K562 (cell line): ENCODE results near the gene HMGA1. TPM values are rescaled to one million over a fixed set of nuclear protein-coding genes. Genes with fewer than 3 reads are reported as not detected.
A peak's percentile ranks its signal among the peaks of the same experiment; 100 is the strongest.

Experiments used
- AFF4 ChIP-seq: sonication (generic); formaldehyde crosslinking; IDR thresholded peaks from 2 replicates; pipeline ENCODE4 v1.8.0; 2023; ENCODE audit warnings: mild to moderate bottlenecking, missing genetic modification reagents
- ARID3B ChIP-seq: fragments of 250-450 bp; sonication (Bioruptor Pico); IDR thresholded peaks from 2 replicates; pipeline ENCODE4 v1.4.0; 2020; ENCODE audit warnings: borderline replicate concordance
- BMI1 ChIP-seq: fragments of 150-350 bp; IDR thresholded peaks from 2 replicates; pipeline ENCODE4 v1.6.1; 2014; ENCODE audit warnings: low read length
- CEBPB ChIP-seq: fragments of 450-650 bp; IDR thresholded peaks from 2 replicates; pipeline ENCODE4 v1.6.1; 2016; ENCODE audit warnings: missing genetic modification characterization, missing compliant biosample characterization
- DNMT1 ChIP-seq: fragments of 450-650 bp; IDR thresholded peaks from 2 replicates; pipeline ENCODE4 v1.6.1; 2016; ENCODE audit warnings: antibody characterized with exemption, mild to moderate bottlenecking
- E2F3 ChIP-seq: fragments of 250-450 bp; sonication (Bioruptor Pico); IDR thresholded peaks from 2 replicates; pipeline ENCODE4 v1.4.0; 2020; ENCODE audit warnings: mild to moderate bottlenecking
- ELK3 ChIP-seq: fragments of 450-650 bp; formaldehyde crosslinking; IDR thresholded peaks from 2 replicates; pipeline ENCODE4 v1.4.0; 2020; ENCODE audit warnings: mild to moderate bottlenecking
- KDM4B ChIP-seq, 2 experiments: fragments of 450-650 bp in 1 of 2; sonication (generic) in 1 of 2; IDR thresholded peaks; 2 replicates each; pipeline ENCODE4 v1.6.1; 2016 to 2017; ENCODE audit warnings: borderline replicate concordance in 2 of 2, antibody characterized with exemption in 1 of 2, low read depth in 1 of 2, mild to moderate bottlenecking in 1 of 2
- MIER1 ChIP-seq: fragments of 450-650 bp; IDR thresholded peaks from 2 replicates; pipeline ENCODE4 v1.6.1; 2016; ENCODE audit warnings: antibody characterized with exemption, mild to moderate bottlenecking, low read depth
- MYBL2 ChIP-seq, 2 experiments: fragments of 450-650 bp in 1 of 2; sonication (generic) in 1 of 2; formaldehyde crosslinking in 1 of 2; IDR thresholded peaks; 2 replicates each; pipeline versions ENCODE4 v1.6.1 to v1.8.1; 2017 to 2022; ENCODE audit warnings: borderline replicate concordance in 1 of 2, inconsistent platforms in 1 of 2, low read depth in 1 of 2, mild to moderate bottlenecking in 1 of 2, missing genetic modification reagents in 1 of 2, moderate library complexity in 1 of 2
- SAP30 ChIP-seq: fragments of 200-600 bp; sonication (generic); IDR thresholded peaks from 2 replicates; pipeline ENCODE4 v1.6.1; 2012; ENCODE audit warnings: borderline replicate concordance, low read depth, mild to moderate bottlenecking, moderate library complexity, low read length, control low read depth, inconsistent platforms; ENCODE audit not compliant: insufficient read depth, poor library complexity, severe bottlenecking
- SETDB1 ChIP-seq: IDR thresholded peaks from one replicate; pipeline ENCODE4 v1.6.1; 2012; ENCODE audit warnings: low read length, control low read depth, inconsistent platforms
- SMC3 ChIP-seq: conservative IDR thresholded peaks from 2 replicates; pipeline ENCODE4 v1.6.1; 2011; ENCODE audit warnings: low read depth, low read length, improper control_type of control experiment; ENCODE audit not compliant: insufficient read depth
- VEZF1 ChIP-seq: fragments of 200-800 bp; sonication (Bioruptor generic); IDR thresholded peaks from 2 replicates; pipeline ENCODE4 v1.6.1; 2017; ENCODE audit warnings: missing genetic modification characterization, missing compliant biosample characterization
- ZNF121 ChIP-seq: sonication (generic); formaldehyde crosslinking; conservative IDR thresholded peaks from 2 replicates; pipeline ENCODE4 v1.8.0; 2022; ENCODE audit warnings: missing genetic modification reagents
- ZNF146 ChIP-seq: IDR thresholded peaks from one replicate; pipeline ENCODE4 v1.6.1; 2018; ENCODE audit warnings: missing compliant biosample characterization; ENCODE audit not compliant: unreplicated experiment
- ZNF316 ChIP-seq: fragments of 450-650 bp; IDR thresholded peaks from 2 replicates; pipeline ENCODE4 v1.6.1; 2016
- ZNF717 ChIP-seq: fragments of 250-450 bp; sonication (Bioruptor Pico); IDR thresholded peaks from 2 replicates; pipeline ENCODE4 v1.5.0; 2021
- ZNF77 ChIP-seq: fragments of 250-450 bp; sonication (Bioruptor Pico); IDR thresholded peaks from 2 replicates; pipeline ENCODE4 v1.5.0; 2020
- polyA plus RNA-seq, 8 experiments: library from polyadenylated mRNA; depleted of rRNA in 4 of 8; stranded (reverse) in 5 of 8; unstranded in 3 of 8; fragments of >200 nt; fragmentation: Nextera tagmentation in 2 of 8; fragmentation: Illumina TruSeq in 1 of 8; extraction: Ambion mirVana in 2 of 8; extraction: Trizol in 1 of 8; gene quantifications; 2 replicates each; pipeline versions ENCODE4 v1.2.1 to v1.2.3, GENCODE V29; 2011 to 2014; ENCODE audit warnings: inconsistent platforms in 1 of 8, missing spikeins in 1 of 8
- total RNA-seq, 7 experiments: library from RNA; depleted of rRNA in 6 of 7; stranded (reverse); fragments of >200 nt in 6 of 7; fragmentation: Illumina TruSeq in 2 of 7; extraction: Trizol in 2 of 7; gene quantifications; 2 replicates each; pipeline versions ENCODE4 v1.2.1 to v1.2.3, GENCODE V29; 2011 to 2021; ENCODE audit warnings: low replicate concordance in 1 of 7

Gene HMGA1
- total and polyA plus RNA-seq, 9 of the 15 experiments (the other 6 are each of a cell fraction or from before 2014, with no cell fraction given) = 27.8 to 1,947 (median 594) TPM

- TF ChIP-seq AFF4 (CRISPR knock-in tag) = peak; percentile 97
- TF ChIP-seq MYBL2 (IDR thresholded peaks at IDR 0.05; ENCODE audit: low read depth) = no peak
- no peak for TF ChIP-seq MYBL2 (CRISPR knock-in tag; IDR thresholded peaks at IDR 0.05; ENCODE audit: borderline replicate concordance)
- no peak for TF ChIP-seq ZNF77 (CRISPR knock-in tag)
- 0 out of 4 replicates have a peak, but pooled peaks of 1 of the 2 experiments have one; percentile 47 for TF ChIP-seq KDM4B (IDR thresholded peaks at IDR 0.05; ENCODE audit: borderline replicate concordance in 2 of 2, low read depth in 1 of 2)
- TF ChIP-seq CEBPB = no peak
- TF ChIP-seq ARID3B (CRISPR knock-in tag) = no peak
- peak; percentile 28; the same call in 1 of the 2 replicates for TF ChIP-seq SMC3
- peak; percentile 92 for TF ChIP-seq VEZF1 (CRISPR knock-in tag)
- no peak for TF ChIP-seq DNMT1
- TF ChIP-seq SETDB1 = no peak
- TF ChIP-seq ELK3 (CRISPR knock-in tag) = no peak
- peak; percentile 37 for TF ChIP-seq ZNF146
- TF ChIP-seq BMI1 = no peak
- no peak for TF ChIP-seq ZNF717
- no peak for TF ChIP-seq MIER1
- peak; percentile 98 for TF ChIP-seq E2F3 (CRISPR knock-in tag)
- TF ChIP-seq SAP30 = no peak
- TF ChIP-seq ZNF121 (CRISPR knock-in tag) = peak; percentile 70
- no peak for TF ChIP-seq ZNF316
Observed at GRCh38 chr6:34237722-34238584, 1.3 kb downstream of the HMGA1 start (continued).
